Measurements from ENCODE around the gene NRG3.

Gene NRG3

GRCh38 chr10:82826132-82826531 lies 951.1 kb downstream of the NRG3 start (continued):
- no peak for TF ChIP-seq ZNF449 (tag by site-specific recombination; IDR thresholded peaks at IDR 0.05)
- no peak for TF ChIP-seq ZNF501 (tag by site-specific recombination; IDR thresholded peaks at IDR 0.05)
- TF ChIP-seq ZNF473 (tag by site-specific recombination; IDR thresholded peaks at IDR 0.05): no peak
- no peak for TF ChIP-seq ZNF132 (tag by site-specific recombination; IDR thresholded peaks at IDR 0.05; ENCODE audit: borderline replicate concordance)

- Histone ChIP-seq H3K4me1 (ENCODE audit: control insufficient read depth, insufficient read depth, low read length) (no peaks in the 10 kb centered on the region), H3K27ac (ENCODE audit: extremely low read depth, low read depth, low read length) (no peak overlapping the region), H3K4me3 (ENCODE audit: low read depth, low read length) (no peak overlapping the region), H3K36me3 (ENCODE audit: control insufficient read depth in 2 of 2, insufficient read depth in 1 of 2, low read length in 2 of 2) (no peaks in the 10 kb centered on the region), H3K9me3 (ENCODE audit: control insufficient read depth, insufficient read depth, low read depth, low read length) (no peaks in the 10 kb centered on the region)
- CTCF ChIA-PET: no interaction called here
- POLR2A ChIA-PET: no interaction called here
- no peak for TF ChIP-seq ZNF366 (tag by site-specific recombination; conservative IDR thresholded peaks at IDR 0.05)
- TF ChIP-seq ZNF610 (tag by site-specific recombination; IDR thresholded peaks at IDR 0.05; ENCODE audit: borderline replicate concordance): no peak
- TF ChIP-seq ZNF792 (tag by site-specific recombination; IDR thresholded peaks at IDR 0.05): no peak
- no peak for TF ChIP-seq SALL2 (tag by site-specific recombination; IDR thresholded peaks at IDR 0.05; ENCODE audit: borderline replicate concordance)
- TF ChIP-seq ZIC2 (tag by site-specific recombination; IDR thresholded peaks at IDR 0.05): no peak
- no peak for TF ChIP-seq ZNF521 (tag by site-specific recombination; IDR thresholded peaks at IDR 0.05)
- TF ChIP-seq ZNF239 (tag by site-specific recombination; IDR thresholded peaks at IDR 0.05): no peak
- TF ChIP-seq ZNF48 (tag by site-specific recombination; IDR thresholded peaks at IDR 0.05): no peak
- TF ChIP-seq ZNF16 (tag by site-specific recombination; IDR thresholded peaks at IDR 0.05; ENCODE audit: low read depth): no peak
- TF ChIP-seq ZNF654 (tag by site-specific recombination; IDR thresholded peaks at IDR 0.05; ENCODE audit: low read depth): no peak
- TF ChIP-seq ZBTB11 (tag by site-specific recombination; conservative IDR thresholded peaks at IDR 0.05; ENCODE audit: low read depth): no peak
Measured at GRCh38 chr10:82827901-82828300, 952.9 kb downstream of the NRG3 start.

- no peak for TF ChIP-seq ZNF426 (tag by site-specific recombination; IDR thresholded peaks at IDR 0.05)
- H3K4me3 ChIP-seq (ENCODE audit: low read depth, low read length): no peak overlapping the region
- ChIA-PET CTCF (no interaction called here), POLR2A (no interaction called here)
- H3K27ac ChIP-seq (ENCODE audit: extremely low read depth, low read depth, low read length): no peak overlapping the region
- no peaks in the 10 kb centered on the region for H3K9me3 ChIP-seq (ENCODE audit: control insufficient read depth, insufficient read depth, low read depth, low read length)
- H3K36me3 ChIP-seq (ENCODE audit: control insufficient read depth in 2 of 2, insufficient read depth in 1 of 2, low read length in 2 of 2): no peaks in the 10 kb centered on the region
- H3K4me1 ChIP-seq (ENCODE audit: control insufficient read depth, insufficient read depth, low read length): no peaks in the 10 kb centered on the region
Measured at GRCh38 chr10:82847242-82847641, 972.2 kb downstream of the NRG3 start.

DNA sequence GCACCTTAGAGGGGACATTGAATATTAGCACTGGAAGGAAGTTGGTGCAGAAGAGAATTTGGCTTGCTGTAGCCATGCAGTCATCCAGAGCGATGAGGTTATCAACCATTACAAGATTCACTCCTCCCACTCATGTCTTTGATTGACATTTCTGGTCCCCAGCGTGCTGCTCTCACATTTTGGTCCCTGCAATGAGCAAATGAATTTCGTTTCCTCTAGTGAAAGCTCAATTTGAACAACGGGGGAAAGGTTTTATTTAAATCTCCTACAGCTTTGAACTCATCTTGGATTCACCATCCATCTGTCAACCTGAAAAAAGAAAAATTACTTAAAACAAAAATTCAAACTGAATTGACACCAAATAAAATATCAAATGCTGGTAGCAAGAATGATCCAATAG lies 975.2 kb downstream of the NRG3 start:
- POLR2A ChIA-PET: no interaction called here
- Histone ChIP-seq H3K4me1 (ENCODE audit: control insufficient read depth, insufficient read depth, low read length) (no peaks in the 10 kb centered on the region), H3K4me3 (ENCODE audit: low read depth, low read length) (no peak overlapping the region), H3K36me3 (ENCODE audit: control insufficient read depth in 2 of 2, insufficient read depth in 1 of 2, low read length in 2 of 2) (no peaks in the 10 kb centered on the region), H3K9me3 (ENCODE audit: control insufficient read depth, insufficient read depth, low read depth, low read length) (no peaks in the 10 kb centered on the region), H3K27ac (ENCODE audit: extremely low read depth, low read depth, low read length) (no peak overlapping the region)
- TF ChIP-seq ZNF146 (tag by site-specific recombination; IDR thresholded peaks at IDR 0.05): no peak
- no peak for TF ChIP-seq ZNF623 (tag by site-specific recombination; IDR thresholded peaks at IDR 0.05)
- CTCF ChIA-PET: interaction anchor here (1.0 kb wide), 1 partner anchor 39 kb away, joined by 3 read pairs; no protein-coding TSS in a partner anchor

Measured in HEK293 (cell line).